ENCODE data around the gene CBL.
"Not testable (repeated sequence)": the region's sequence is repeated elsewhere in the genome, so short reads cannot be mapped to it uniquely, and the experiment has no call there.

Gene CBL

DNA sequence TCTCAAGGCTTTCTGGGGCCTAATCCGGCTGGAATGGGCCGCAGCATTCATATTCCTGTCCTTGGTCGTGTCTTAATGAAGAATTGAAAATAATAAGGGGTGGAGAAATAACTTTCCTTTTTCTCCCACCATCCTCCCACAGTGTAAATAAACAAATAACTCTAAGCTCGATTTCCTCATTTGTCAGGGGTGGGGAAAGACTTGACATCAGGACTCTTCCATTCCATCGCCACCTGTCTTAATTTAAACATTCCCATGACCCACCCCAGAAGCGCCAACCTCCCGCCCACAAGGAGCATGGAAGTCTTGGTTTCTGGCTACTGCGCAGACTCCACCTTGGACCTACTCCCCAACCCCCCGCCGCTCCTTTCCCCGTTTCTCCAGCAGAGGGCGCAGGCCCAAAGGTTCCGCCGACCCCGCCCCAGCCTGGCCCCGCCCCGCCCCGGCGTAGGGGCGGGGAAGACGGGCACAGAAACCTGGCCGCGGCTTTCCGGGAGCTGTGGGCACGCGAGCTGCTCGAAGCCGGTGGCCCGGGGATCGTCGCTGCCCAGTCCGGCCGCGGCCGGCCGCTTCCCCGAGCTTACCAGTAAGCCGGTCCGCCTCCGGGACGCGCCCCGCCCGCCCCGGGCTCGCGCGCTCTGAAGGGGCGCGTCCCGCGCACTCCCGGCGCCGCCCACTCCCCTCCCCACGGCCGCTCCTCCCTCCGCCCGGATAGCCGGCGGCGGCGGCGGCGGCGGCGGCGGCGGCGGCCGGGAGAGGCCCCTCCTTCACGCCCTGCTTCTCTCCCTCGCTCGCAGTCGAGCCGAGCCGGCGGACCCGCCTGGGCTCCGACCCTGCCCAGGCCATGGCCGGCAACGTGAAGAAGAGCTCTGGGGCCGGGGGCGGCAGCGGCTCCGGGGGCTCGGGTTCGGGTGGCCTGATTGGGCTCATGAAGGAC, at the start of gene CBL:
CBL (plus strand) TSS at position 766 of the 937 bp plus-strand sequence; CDS start at position 845, 79 bp downstream.
- Histone ChIP-seq H3K4me1 (peaks cover 13% of the 10 kb centered on the region), H3K9me3 (no peaks in the 10 kb centered on the region), H3K4me3 (peak within 1 kb of the TSS; percentile 98), H3K36me3 (replicated peaks) (no peaks in the 10 kb centered on the region), H3K27me3 (ENCODE audit: low read depth) (no peaks in the 10 kb centered on the region)
- DNase-seq (ENCODE audit: low spot score in 2 of 2) = peak; percentile 88 to 98
- in situ Hi-C loops (cut with MboI; ENCODE audit: low sequenced_read_pairs) = no loop called here

DNA sequence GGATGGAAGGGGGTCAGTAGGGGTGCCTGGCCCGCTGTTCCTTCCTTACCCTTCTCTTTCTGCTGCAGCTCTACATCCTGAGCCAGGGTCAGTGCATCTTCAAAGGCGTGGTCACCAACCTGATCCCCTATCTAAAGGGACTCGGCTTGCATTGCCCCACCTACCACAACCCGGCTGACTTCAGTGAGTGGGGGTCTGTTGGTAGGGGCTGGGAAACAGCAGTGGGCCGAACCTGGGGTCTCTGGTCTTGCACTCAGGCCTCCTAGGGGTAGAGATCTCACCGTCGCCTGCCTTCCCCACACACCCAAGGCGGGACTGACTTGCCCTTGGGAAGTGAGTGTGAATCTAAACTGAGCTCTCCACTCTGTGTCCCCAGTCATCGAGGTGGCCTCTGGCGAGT, 49.6 kb upstream of the CBL start:
- Histone ChIP-seq H3K27me3 (ENCODE audit: low read depth) (no peaks in the 10 kb centered on the region), H3K9me3 (no peaks in the 10 kb centered on the region), H3K4me1 (no peaks in the 10 kb centered on the region), H3K36me3 (replicated peaks) (no peaks in the 10 kb centered on the region), H3K4me3 (no peak overlapping the region)
- in situ Hi-C loops (cut with MboI; ENCODE audit: low sequenced_read_pairs) = no loop called here
- no peak for DNase-seq (ENCODE audit: low spot score in 2 of 2)

DNA sequence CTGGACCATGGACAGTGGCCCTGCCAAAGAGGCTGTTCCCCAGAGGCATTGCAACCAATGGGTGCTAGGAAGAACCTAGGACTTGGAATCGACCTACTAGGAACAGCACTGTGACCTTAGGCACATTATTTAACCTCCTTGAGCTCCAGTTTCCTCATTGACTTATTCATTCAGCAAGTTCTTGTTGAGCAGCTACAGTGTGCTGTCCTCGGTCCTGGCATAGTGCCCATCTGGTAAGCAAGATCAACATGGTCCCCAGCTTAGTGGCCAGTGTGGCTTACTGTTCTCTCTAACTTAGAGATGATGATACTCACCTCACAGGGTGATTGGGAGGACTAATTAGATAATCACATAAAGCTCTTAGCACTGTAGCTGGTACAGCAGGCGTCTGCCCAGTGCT, 49.1 kb upstream of the CBL start:
- Histone ChIP-seq H3K27me3 (ENCODE audit: low read depth) (no peaks in the 10 kb centered on the region), H3K36me3 (replicated peaks) (no peaks in the 10 kb centered on the region), H3K9me3 (no peaks in the 10 kb centered on the region), H3K4me3 (no peak overlapping the region), H3K4me1 (no peaks in the 10 kb centered on the region)
- in situ Hi-C loops (cut with MboI; ENCODE audit: low sequenced_read_pairs) = no loop called here
- DNase-seq (ENCODE audit: low spot score in 2 of 2) = no peak

DNA sequence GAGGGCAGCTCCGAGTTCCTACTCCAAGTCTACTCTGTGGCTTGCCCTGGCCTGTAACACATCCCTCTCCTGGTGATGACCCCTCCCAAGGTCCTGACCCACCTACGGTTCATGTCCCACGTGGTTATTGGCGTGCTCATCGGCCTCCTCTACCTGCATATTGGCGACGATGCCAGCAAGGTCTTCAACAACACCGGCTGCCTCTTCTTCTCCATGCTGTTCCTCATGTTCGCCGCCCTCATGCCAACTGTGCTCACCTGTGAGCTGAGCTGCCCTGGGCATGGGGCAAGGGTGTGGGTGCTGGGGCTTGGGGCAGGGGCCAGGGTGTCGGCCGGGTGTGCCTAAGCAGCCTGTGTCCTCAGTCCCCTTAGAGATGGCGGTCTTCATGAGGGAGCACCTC, 47.7 kb upstream of the CBL start:
- no peaks in the 10 kb centered on the region for H3K9me3 ChIP-seq
- H3K36me3 ChIP-seq (replicated peaks) = no peaks in the 10 kb centered on the region
- no peaks in the 10 kb centered on the region for H3K27me3 ChIP-seq (ENCODE audit: low read depth)
- in situ Hi-C loops (cut with MboI; ENCODE audit: low sequenced_read_pairs) = no loop called here
- no peak for DNase-seq (ENCODE audit: low spot score in 2 of 2)
- no peak overlapping the region for H3K4me3 ChIP-seq
- no peaks in the 10 kb centered on the region for H3K4me1 ChIP-seq

DNA sequence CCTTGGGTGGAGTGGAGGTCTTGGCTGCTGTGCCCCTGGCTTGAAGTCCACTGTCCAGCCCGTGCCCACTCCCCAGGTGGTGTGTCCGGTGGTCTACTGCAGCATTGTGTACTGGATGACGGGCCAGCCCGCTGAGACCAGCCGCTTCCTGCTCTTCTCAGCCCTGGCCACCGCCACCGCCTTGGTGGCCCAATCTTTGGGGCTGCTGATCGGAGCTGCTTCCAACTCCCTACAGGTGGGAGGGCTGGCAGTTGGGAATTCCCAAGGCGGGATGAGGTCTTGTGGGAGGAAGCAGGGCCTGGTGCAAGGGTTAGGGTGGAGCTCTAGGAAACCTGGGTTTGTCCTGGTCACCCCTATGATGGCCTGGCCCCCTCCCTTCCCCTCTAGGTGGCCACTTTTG, 46.0 kb upstream of the CBL start:
- H3K27me3 ChIP-seq (ENCODE audit: low read depth) = no peaks in the 10 kb centered on the region
- H3K36me3 ChIP-seq (replicated peaks) = no peaks in the 10 kb centered on the region
- no peaks in the 10 kb centered on the region for H3K9me3 ChIP-seq
- no peaks in the 10 kb centered on the region for H3K4me1 ChIP-seq
- H3K4me3 ChIP-seq = no peak overlapping the region
- no peak for DNase-seq (ENCODE audit: low spot score in 2 of 2)
- in situ Hi-C loops (cut with MboI; ENCODE audit: low sequenced_read_pairs) = loop anchor here (5.0 kb wide), 1 partner anchor 48 kb away; no protein-coding TSS in a partner anchor

DNA sequence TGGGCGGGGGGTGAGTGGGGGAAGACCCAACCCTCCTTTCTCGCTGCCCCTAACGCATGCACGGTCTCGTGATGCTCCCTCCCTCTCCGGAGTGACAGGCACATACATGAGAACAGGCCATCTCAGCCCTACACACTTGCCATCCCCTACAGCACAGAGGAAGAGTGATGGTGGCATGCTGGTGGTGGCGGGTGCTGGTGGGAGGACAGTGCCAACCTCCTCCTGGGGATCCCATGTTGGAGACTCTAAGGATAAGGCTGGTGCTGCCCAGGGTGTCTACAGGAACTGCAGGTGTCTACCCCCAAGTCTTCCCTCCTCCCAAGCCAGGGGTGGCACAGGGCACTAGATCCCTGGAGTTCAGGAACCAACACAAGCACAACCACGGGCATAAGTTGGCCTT, 44.3 kb upstream of the CBL start:
- Histone ChIP-seq H3K9me3 (no peaks in the 10 kb centered on the region), H3K36me3 (replicated peaks) (no peaks in the 10 kb centered on the region), H3K27me3 (ENCODE audit: low read depth) (no peaks in the 10 kb centered on the region), H3K4me3 (no peak overlapping the region), H3K4me1 (no peaks in the 10 kb centered on the region)
- no peak for DNase-seq (ENCODE audit: low spot score in 2 of 2)
- in situ Hi-C loops (cut with MboI; ENCODE audit: low sequenced_read_pairs) = loop anchor here (5.0 kb wide), 1 partner anchor 50 kb away; no protein-coding TSS in a partner anchor

DNA sequence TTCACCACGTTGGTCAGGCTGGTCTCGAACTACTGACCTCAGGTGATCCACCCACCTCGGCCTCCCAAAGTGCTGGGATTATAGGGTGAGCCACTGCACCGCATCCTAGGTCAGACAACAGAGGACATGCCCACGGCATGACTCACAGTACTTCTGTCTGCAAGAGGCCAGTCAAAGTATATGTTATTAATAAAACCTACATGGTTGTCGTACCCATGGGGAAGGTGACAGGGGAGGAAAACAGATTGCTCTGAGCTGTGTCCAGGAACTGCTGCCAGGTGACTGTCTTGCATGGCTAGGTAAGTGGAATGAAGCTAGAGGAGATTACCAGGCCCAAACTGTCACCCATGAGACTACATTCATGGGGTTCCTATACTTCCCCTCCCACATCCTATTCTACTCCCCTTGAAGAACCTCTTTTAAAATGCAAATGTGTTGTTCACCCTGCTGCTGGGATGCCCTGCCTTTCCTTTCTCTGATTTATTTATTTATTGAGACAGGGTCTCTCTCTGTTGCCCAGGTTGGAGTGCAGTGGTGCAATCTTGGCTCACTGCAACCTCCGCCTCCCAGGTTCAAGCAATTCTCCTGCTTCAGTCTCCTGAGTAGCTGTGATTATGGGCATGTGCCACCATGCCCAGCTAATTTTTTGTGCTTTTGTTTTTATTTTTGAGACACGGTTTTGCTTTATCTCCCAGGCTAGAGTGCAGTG, 39.6 kb upstream of the CBL start:
- Histone ChIP-seq H3K9me3 (no peaks in the 10 kb centered on the region), H3K4me3 (no peak overlapping the region), H3K36me3 (replicated peaks) (no peaks in the 10 kb centered on the region), H3K4me1 (no peaks in the 10 kb centered on the region; the same call in 1 of the 2 replicates), H3K27me3 (ENCODE audit: low read depth) (no peaks in the 10 kb centered on the region)
- in situ Hi-C loops (cut with MboI; ENCODE audit: low sequenced_read_pairs) = no loop called here
- no peak for DNase-seq (ENCODE audit: low spot score in 2 of 2)

DNA sequence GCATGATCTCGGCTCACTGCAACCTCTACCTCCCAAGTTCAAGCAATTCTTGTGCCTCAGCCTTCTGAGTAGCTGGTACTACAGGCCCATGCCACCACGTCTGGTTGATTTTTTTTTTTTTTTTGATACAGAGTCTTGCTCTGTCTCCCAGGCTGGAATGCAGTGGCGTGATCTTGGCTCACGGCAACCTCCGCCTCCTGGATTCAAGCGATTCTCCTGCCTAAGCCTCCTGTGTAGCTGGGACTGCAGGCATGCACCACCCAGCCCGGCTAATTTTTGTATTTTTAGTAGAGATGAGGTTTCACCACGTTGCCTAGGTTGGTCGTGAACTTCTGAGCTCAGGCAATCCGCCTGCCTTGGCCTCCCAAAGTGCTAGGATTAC, 39.1 kb upstream of the CBL start:
- H3K36me3 ChIP-seq (replicated peaks); H3K4me3 ChIP-seq; H3K27me3 ChIP-seq (ENCODE audit: low read depth); H3K9me3 ChIP-seq; in situ Hi-C loops (cut with MboI; ENCODE audit: low sequenced_read_pairs); DNase-seq (ENCODE audit: low spot score in 2 of 2); H3K4me1 ChIP-seq: not testable (repeated sequence)

DNA sequence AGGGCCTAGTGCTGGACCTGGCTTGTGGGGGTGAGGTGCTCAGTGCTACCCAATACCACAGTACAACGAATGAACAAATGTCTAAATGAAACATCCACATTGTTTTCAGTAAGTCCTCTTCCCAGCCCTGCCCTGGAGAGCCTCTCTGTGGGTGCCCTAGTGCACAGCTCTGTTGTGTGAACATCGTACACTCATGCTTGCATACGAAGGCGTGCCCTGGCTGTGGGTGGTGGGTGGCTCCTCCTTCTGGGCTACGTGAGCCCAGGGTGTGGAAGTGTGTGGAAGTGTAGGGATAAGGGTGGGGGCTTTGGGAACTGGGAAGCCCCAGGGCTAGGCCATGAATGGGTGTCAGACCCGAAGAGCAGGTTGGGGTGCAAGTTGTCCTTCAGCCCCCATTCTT, 38.2 kb upstream of the CBL start:
- in situ Hi-C loops (cut with MboI; ENCODE audit: low sequenced_read_pairs) = no loop called here
- H3K4me3 ChIP-seq = no peak overlapping the region

DNA sequence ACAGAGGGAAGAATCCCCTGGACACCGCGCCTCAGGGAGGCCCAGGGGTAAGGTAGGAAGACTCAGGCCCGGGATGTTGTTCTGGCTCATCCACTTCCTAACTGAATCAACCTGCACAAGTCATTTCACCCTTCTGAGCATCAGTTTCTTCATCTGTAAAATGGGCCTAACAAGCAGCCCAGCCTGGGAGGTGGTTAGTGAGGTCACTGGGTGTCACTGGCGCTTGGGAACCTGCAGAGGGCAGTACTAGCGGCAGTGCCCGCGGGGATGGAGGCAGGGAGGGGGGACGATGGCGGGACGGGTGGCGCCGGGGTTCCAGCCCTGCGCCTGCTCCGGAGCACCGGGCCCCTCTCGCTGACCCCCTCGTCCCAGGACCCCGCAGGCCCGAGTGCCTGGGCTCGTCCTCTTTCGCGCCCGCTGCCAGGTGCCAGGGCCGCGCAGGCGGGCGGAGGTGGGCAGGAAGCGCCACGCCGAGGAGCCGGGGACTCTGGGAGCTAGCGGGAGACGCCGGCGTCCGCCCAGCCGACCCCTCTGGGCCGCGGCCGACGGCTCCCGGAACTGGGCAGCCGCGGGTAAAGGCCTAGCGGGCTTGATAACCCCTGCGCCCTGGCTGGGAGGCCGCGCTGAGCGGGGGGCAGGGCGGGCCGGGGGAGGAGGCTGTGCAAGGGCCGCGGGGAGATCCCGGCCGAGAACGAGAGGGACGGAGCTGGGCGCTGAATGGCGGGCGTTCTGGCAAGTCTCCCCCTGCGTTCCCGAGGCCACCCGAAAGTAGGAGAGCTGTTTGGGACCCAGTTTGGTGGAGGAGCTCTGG, 37.5 kb upstream of the CBL start, which contains the start of gene NLRX1:
NLRX1 (plus strand) TSS at position 255 of the 811 bp plus-strand sequence. CDS start 2,679 bp downstream, outside the sequence.
- H3K9me3 ChIP-seq = no peaks in the 10 kb centered on the region
- peak within 1 kb of the TSS; percentile 58 for H3K4me3 ChIP-seq
- DNase-seq (ENCODE audit: low spot score in 2 of 2) = peak; percentile 66 to 89
- in situ Hi-C loops (cut with MboI; ENCODE audit: low sequenced_read_pairs) = no loop called here
- peaks cover 5% of the 10 kb centered on the region; the same call in 1 of the 2 replicates for H3K36me3 ChIP-seq (replicated peaks)
- H3K27me3 ChIP-seq (ENCODE audit: low read depth) = no peaks in the 10 kb centered on the region
- H3K4me1 ChIP-seq = no peaks in the 10 kb centered on the region; the same call in 1 of the 2 replicates

More for the DNA sequence above, 38.2 kb upstream of the CBL start:
- Histone ChIP-seq H3K27me3 (ENCODE audit: low read depth) (no peaks in the 10 kb centered on the region), H3K36me3 (replicated peaks) (0 out of 2 replicates have a peak, but pooled peaks cover 3% of the 10 kb centered on the region), H3K4me1 (no peaks in the 10 kb centered on the region; the same call in 1 of the 2 replicates), H3K9me3 (no peaks in the 10 kb centered on the region)
- no peak for DNase-seq (ENCODE audit: low spot score in 2 of 2)

DNA sequence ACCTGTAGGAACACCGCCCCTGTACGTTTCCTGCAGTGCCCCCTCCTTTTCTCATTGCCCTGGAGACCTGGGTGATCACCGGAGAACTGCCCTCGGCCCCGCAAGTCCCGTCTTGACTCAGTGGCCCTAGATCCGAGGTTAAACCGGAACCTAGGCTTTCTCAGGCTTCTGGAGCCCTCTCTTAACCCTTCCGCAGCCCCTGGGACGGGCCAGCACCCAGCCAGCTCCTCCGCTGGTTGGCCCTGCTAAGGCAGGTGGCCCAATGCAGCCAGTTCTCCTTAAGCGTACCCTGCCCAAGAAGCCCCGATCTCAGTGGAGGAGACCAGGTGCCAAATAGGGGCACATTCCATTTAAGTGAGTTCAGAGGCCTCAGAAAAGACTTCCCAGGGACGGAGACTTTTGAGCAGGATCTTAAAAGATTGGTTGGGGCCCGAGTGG, 36.8 kb upstream of the CBL start:
- Histone ChIP-seq H3K27me3 (ENCODE audit: low read depth) (no peaks in the 10 kb centered on the region), H3K4me1 (no peaks in the 10 kb centered on the region; the same call in 1 of the 2 replicates), H3K4me3 (peak overlapping the region; percentile 58), H3K36me3 (replicated peaks) (peaks cover 7% of the 10 kb centered on the region; the same call in 1 of the 2 replicates), H3K9me3 (no peaks in the 10 kb centered on the region)
- in situ Hi-C loops (cut with MboI; ENCODE audit: low sequenced_read_pairs) = no loop called here
- DNase-seq (ENCODE audit: low spot score in 2 of 2) = peak; percentile 26 to 54

DNA sequence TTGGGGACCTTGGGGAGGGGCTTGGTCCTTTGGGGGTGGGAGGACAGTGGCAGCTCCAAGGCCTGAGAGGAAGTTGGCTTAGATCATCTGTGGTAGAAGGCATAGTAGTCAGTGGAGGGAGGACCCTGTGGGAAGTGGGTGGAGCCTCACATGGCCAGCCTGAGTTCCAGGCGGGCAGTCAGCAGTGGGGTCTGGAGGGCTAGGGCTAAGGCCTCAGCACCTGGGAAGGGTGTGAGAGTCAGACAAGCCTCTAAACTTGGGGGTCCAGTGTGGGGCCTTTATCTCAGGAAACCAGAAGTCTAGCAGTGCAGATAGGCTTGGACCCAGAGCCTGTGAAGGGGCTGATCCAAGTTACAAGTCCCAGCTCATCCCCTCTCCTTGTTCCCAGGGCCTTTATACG, 33.6 kb upstream of the CBL start:
- Histone ChIP-seq H3K27me3 (ENCODE audit: low read depth) (no peaks in the 10 kb centered on the region), H3K9me3 (no peaks in the 10 kb centered on the region), H3K4me3 (no peak overlapping the region), H3K36me3 (replicated peaks) (peaks cover 22% of the 10 kb centered on the region), H3K4me1 (no peaks in the 10 kb centered on the region; the same call in 1 of the 2 replicates)
- in situ Hi-C loops (cut with MboI; ENCODE audit: low sequenced_read_pairs) = no loop called here
- no peak for DNase-seq (ENCODE audit: low spot score in 2 of 2)

DNA sequence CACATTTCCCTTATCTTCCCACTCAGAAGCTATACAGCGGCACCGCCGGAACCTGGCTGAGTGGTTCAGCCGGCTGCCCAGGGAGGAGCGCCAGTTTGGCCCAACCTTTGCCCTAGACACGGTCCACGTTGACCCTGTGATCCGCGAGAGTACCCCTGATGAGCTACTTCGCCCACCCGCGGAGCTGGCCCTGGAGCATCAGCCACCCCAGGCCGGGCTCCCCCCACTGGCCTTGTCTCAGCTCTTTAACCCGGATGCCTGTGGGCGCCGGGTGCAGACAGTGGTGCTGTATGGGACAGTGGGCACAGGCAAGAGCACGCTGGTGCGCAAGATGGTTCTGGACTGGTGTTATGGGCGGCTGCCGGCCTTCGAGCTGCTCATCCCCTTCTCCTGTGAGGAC, 32.7 kb upstream of the CBL start:
- in situ Hi-C loops (cut with MboI; ENCODE audit: low sequenced_read_pairs) = no loop called here
- no peaks in the 10 kb centered on the region for H3K27me3 ChIP-seq (ENCODE audit: low read depth)
- no peaks in the 10 kb centered on the region for H3K9me3 ChIP-seq
- peaks cover 22% of the 10 kb centered on the region for H3K36me3 ChIP-seq (replicated peaks)
- no peak overlapping the region for H3K4me3 ChIP-seq
- no peak for DNase-seq (ENCODE audit: low spot score in 2 of 2)
- no peaks in the 10 kb centered on the region; the same call in 1 of the 2 replicates for H3K4me1 ChIP-seq

Data from HAP-1 (cell line).